ENCODE measurements around the gene TBC1D24. TPM values are rescaled to one million over a fixed set of nuclear protein-coding genes. Genes with fewer than 3 reads are reported as not detected.
A peak's percentile ranks its signal among the peaks of the same experiment; 100 is the strongest.
"Not testable (repeated sequence)": the region's sequence is repeated elsewhere in the genome, so short reads cannot be mapped to it uniquely, and the experiment has no call there.

TBC1D24 gene
- total RNA-seq, 1 donor from 2014 or later: 19.6 TPM

DNA sequence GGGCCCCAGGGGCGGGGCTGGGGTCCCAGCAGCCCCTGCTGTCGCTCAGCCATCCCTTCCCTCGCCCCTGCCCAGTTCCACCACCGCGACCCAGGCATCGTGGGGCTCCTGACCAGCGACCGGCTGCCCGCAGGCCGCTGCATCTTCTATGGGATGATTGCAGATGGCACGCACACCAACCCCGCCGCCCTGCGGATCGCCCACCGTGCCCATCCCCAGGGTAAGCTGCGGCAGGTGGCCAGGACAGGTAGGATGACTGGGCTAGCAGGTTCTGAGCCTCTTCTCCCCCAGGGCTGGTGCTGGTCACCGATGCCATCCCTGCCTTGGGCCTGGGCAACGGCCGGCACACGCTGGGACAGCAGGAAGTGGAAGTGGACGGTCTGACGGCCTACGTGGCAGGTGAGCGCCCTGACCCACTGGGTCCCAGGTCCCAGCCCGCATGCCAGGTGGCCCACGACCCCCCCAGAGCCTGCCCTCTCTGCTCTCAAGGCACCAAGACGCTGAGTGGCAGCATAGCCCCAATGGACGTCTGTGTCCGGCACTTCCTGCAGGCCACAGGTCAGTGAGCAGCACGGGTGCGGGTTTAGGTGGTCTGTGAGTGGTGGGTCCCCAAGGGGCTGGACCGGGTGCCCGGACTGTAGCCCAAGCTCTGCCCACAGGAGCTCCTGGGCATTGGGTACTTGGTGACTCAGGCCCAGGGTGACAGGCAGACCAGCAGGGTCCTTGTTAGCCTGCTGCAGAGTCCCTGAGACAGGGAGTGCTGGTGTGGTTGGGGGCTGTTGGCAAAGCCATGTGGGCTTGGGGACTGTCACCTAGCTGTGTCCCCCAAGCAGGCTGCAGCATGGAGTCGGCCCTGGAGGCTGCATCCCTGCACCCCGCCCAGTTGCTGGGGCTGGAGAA lies 53.5 kb downstream of the TBC1D24 start:
- no peak overlapping the region for H3K27ac Mint-ChIP-seq
- DNase-seq (ENCODE audit: low spot score): no peak
- H3K4me1 Mint-ChIP-seq (ENCODE audit: low read depth): peaks cover 14% of the 10 kb centered on the region
- intact Hi-C loops (cut with micrococcal nuclease): no loop called here
- H3K9me3 Mint-ChIP-seq: no peaks in the 10 kb centered on the region
- H3K27me3 Mint-ChIP-seq (ENCODE audit: insufficient read depth): no peaks in the 10 kb centered on the region
- H3K36me3 Mint-ChIP-seq (ENCODE audit: low read depth): peaks cover 14% of the 10 kb centered on the region
- H3K4me3 Mint-ChIP-seq: no peak overlapping the region

DNA sequence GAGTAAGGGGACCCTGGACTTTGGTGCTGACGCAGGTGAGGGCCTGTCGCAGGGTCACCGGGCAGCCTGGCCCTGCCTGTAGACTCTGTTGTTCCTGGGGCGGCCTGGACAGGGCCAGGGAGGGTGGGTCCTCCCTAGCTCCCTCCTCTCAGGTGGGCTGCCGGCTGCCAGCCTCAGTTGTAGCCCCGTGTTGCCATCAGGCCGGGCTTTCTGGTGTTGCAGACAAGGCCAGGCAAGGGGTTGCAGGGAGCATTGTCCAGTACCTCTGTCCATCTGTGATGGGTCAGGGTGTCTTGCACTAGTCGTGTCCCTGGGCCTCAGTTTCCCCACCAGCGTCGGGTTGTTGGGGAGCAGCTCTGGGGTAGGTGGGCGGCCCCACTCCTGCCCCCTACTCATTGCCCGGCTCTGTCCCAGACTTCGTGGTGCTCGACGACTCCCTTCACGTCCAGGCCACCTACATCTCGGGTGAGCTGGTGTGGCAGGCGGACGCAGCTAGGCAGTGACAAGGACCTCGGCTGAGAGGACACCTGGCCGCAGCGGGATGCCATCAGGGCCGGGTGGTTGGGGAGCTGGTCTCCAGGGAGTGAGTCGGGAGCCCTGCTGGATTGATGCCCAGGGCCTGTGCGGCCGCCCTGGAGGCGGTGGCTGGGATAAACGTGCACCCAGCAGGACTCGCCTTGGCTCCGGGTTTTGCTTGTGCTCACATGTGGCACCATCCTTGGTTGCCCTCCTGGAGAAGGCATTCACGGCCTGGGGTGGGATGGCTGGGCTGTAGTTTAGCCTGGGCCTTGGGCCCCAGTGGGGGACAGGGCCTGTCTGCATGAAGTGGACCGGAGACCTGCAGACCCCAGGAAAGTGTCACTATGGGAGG lies 54.4 kb downstream of the TBC1D24 start:
- DNase-seq (ENCODE audit: low spot score): no peak
- peaks cover 12% of the 10 kb centered on the region for H3K4me1 Mint-ChIP-seq (ENCODE audit: low read depth)
- intact Hi-C loops (cut with micrococcal nuclease): no loop called here
- no peaks in the 10 kb centered on the region for H3K9me3 Mint-ChIP-seq
- H3K27ac Mint-ChIP-seq: no peak overlapping the region
- peaks cover 7% of the 10 kb centered on the region for H3K36me3 Mint-ChIP-seq (ENCODE audit: low read depth)
- no peaks in the 10 kb centered on the region for H3K27me3 Mint-ChIP-seq (ENCODE audit: insufficient read depth)
- no peak overlapping the region for H3K4me3 Mint-ChIP-seq

DNA sequence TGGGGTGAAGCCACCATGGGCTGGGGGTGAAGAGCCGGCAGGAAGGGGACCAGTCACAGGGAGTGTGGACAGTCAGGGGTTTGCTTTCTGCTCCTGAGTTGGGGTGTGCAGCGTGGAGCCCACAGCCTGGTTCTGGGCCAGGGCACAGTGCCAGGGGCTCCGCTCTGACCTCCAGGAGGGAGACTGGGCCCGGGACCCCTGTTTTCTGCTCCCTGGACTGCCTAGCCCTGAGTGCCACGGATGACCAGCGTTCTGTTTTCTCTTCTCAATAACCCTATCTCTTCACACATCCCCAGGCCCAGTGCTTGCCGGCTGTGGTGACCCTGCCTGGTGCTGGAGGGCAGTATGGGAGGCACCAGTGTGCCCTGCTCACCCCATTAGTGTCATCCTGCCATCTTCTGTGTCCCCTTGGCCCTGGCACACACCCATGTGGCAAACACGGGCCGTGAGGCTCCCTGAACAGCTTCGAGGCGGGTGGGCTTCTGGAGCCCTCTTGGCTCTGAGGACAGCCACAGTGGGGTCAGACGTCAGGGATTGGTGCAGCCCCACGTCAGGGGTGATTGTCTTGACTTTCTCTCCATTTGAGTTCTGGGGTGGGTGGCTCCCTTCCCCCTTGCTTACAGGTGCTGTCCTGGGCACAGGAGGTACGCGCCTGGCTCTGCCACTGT lies 55.2 kb downstream of the TBC1D24 start:
- DNase-seq (ENCODE audit: low spot score): no peak
- Mint-ChIP-seq H3K36me3 (ENCODE audit: low read depth) (peaks cover 2% of the 10 kb centered on the region), H3K27ac (peak overlapping the region; percentile 66), H3K9me3 (no peaks in the 10 kb centered on the region), H3K4me1 (ENCODE audit: low read depth) (peaks cover 9% of the 10 kb centered on the region), H3K4me3 (no peak overlapping the region), H3K27me3 (ENCODE audit: insufficient read depth) (no peaks in the 10 kb centered on the region)
- intact Hi-C loops (cut with micrococcal nuclease): loop anchor here (5.0 to 10.0 kb wide), 3 partner anchors 263 to 875 kb away; partner anchors contain the start of genes NUBP2, RNPS1, SPSB3 and ZNF174

DNA sequence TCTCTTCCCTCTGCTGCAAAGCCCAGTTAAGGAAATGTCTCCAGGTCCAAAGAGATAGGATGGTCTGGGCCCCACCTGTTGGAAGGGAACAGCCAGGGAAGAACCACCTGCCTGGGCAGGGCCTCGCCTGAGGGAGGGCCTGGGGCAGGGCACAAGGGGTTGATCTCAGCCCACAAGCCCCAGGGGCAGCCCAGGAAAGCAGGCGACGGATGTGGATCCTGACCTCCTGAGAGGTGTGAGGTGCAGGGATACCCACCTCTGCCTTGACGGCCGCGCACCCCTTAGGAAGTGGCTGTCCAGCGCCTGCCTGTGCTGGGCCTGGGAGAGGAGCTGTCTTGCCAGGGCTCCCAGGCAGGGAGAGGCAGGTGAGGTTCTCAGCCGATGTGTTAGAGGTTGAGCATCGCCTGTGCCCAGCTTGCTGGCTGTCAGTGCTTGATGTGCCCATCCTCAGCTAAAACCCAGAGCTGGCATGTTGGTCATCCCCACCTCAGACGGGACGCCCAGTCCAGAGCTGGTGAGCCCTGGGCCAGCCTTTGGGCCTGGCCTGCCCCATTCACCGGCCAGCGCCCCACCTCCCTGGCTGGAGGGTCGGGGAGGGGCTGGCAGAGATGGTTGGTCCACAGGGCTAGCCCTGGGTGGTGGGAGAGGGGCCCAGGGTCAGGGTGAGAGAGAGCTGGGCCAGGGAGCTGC lies 55.8 kb downstream of the TBC1D24 start:
- no peaks in the 10 kb centered on the region for H3K27me3 Mint-ChIP-seq (ENCODE audit: insufficient read depth)
- intact Hi-C loops (cut with micrococcal nuclease): loop anchor here (5.0 to 10.0 kb wide), 3 partner anchors 263 to 874 kb away; partner anchors contain the start of genes NUBP2, RNPS1, SPSB3 and ZNF174
- peak overlapping the region; percentile 100 for H3K4me3 Mint-ChIP-seq
- DNase-seq (ENCODE audit: low spot score): no peak
- peaks cover 2% of the 10 kb centered on the region for H3K36me3 Mint-ChIP-seq (ENCODE audit: low read depth)
- peaks cover 9% of the 10 kb centered on the region for H3K4me1 Mint-ChIP-seq (ENCODE audit: low read depth)
- no peaks in the 10 kb centered on the region for H3K9me3 Mint-ChIP-seq
- H3K27ac Mint-ChIP-seq: peak overlapping the region; percentile 100

DNA sequence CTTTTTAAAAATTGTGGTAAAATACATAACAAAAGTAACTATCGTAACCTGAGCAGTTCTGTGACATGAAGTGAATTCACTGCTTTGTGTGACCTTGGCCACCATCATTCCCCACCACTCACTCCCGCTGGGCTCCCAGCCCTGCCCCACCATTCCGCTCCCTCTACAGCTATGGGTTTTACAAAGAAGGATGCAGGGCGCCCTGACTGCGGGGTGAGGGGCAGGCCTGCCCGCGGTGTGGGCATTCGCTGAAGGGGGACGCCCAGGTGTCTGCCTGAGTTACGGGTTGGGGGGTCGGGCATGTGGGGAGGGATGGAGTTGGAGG lies 56.4 kb downstream of the TBC1D24 start, which contains the start of gene CEMP1:
CEMP1 (minus strand) TSS at position 38 of the 325 bp plus-strand sequence. CDS start 335 bp downstream, outside the sequence.
- intact Hi-C loops (cut with micrococcal nuclease): loop anchor here (5.0 to 10.0 kb wide), 3 partner anchors 264 to 873 kb away; partner anchors contain the start of genes NUBP2, RNPS1, SPSB3 and ZNF174

DNA sequence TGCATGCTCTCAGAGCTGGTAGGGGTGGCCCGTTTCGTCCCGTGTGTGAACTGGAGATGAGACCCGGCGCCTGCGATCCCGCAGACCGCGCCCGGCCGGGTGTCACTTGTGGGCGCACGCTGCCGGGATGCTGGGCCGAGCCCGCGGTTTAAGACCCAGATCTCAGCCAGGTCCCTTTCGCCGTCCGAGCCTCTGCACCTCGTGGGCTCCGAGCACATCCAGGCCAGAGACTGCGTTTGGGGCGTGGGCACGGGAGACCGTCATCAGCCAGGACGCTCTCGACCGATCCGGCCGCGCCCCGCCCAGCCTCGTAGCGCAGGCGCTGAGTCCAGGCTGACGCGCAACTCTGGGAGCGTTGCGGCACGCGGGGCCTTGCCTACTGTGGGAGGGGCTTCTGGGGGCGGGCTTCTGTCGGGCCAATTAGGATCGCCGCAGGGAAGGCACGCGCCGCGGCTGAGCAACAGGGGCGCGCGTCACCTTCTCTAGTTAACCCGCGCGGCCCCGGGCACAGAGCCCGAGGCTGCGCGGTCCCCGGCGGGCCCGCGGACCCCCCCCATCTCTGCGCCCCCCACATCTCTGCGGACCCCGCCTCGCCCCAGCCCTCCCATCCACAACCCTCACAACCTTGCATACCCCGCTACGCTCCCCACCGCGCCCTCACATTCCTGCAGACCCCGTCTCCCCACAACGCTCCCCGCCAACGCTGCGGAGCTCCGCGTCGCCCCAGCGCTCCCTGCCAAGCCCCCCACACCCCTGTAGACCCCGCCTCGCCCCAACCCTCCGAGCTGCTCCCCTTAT lies 57.0 kb downstream of the TBC1D24 start:
- H3K9me3 Mint-ChIP-seq: no peaks in the 10 kb centered on the region

More for the DNA sequence above, 56.4 kb downstream of the TBC1D24 start, which contains the start of gene CEMP1:
- Mint-ChIP-seq H3K27ac (peak within 1 kb of the TSS; percentile 100), H3K9me3 (no peaks in the 10 kb centered on the region), H3K27me3 (ENCODE audit: insufficient read depth) (no peaks in the 10 kb centered on the region), H3K4me3 (peak within 1 kb of the TSS; percentile 100), H3K36me3 (ENCODE audit: low read depth) (peaks cover 2% of the 10 kb centered on the region), H3K4me1 (ENCODE audit: low read depth) (peaks cover 9% of the 10 kb centered on the region)
- no peak for DNase-seq (ENCODE audit: low spot score)

DNA sequence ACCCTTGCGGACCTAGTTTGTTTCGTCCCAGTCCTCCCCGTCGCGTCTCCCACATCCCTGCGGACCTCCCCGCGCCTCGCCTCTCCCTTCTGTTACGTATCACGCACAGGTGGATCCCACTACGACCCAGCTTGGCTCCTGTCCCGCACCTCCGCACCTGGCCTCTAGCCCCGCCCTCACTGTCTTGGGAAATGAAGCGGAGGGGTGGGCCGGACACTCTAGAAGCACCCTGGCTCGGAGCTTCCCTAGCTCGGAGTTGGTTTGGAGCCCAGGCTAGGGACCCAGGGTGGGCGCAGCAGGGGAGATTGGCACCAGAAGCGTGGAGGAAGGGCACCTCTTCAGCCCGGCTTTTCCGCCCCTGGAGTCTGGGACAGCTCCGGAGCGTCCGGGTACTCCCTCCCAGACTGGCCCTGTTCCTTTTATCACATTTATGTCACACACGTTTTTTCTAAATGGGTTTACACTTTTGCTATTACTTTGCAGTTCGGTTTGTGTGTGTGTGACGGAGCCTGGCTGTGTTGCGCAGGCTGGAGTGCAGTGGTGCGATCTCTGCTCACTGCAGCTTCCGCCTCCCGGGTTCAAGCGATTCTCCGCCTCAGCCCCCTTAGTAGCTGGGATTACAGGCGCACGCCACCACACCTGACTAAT lies 57.7 kb downstream of the TBC1D24 start:
- H3K36me3 Mint-ChIP-seq (ENCODE audit: low read depth): peaks cover 2% of the 10 kb centered on the region
- H3K27me3 Mint-ChIP-seq (ENCODE audit: insufficient read depth): no peaks in the 10 kb centered on the region
- intact Hi-C loops (cut with micrococcal nuclease): loop anchor here (1.0 to 10.0 kb wide), 7 partner anchors 12 to 920 kb away; partner anchors contain the start of genes AMDHD2, CCNF, CRAMP1 and IFT140
- no peaks in the 10 kb centered on the region for H3K9me3 Mint-ChIP-seq
- peaks cover 13% of the 10 kb centered on the region for H3K4me1 Mint-ChIP-seq (ENCODE audit: low read depth)
- H3K4me3 Mint-ChIP-seq: peak overlapping the region; percentile 100
- DNase-seq (ENCODE audit: low spot score): peak; percentile 54
- H3K27ac Mint-ChIP-seq: peak overlapping the region; percentile 100

More for the DNA sequence above, 57.0 kb downstream of the TBC1D24 start:
- peak; percentile 97 for DNase-seq (ENCODE audit: low spot score)
- Mint-ChIP-seq H3K27ac (peak overlapping the region; percentile 100), H3K4me1 (ENCODE audit: low read depth) (peaks cover 9% of the 10 kb centered on the region), H3K4me3 (peak overlapping the region; percentile 100), H3K27me3 (ENCODE audit: insufficient read depth) (no peaks in the 10 kb centered on the region), H3K36me3 (ENCODE audit: low read depth) (peaks cover 2% of the 10 kb centered on the region)
- intact Hi-C loops (cut with micrococcal nuclease): loop anchor here (1.0 to 10.0 kb wide), 7 partner anchors 12 to 919 kb away; partner anchors contain the start of genes AMDHD2, CCNF, CRAMP1 and IFT140

DNA sequence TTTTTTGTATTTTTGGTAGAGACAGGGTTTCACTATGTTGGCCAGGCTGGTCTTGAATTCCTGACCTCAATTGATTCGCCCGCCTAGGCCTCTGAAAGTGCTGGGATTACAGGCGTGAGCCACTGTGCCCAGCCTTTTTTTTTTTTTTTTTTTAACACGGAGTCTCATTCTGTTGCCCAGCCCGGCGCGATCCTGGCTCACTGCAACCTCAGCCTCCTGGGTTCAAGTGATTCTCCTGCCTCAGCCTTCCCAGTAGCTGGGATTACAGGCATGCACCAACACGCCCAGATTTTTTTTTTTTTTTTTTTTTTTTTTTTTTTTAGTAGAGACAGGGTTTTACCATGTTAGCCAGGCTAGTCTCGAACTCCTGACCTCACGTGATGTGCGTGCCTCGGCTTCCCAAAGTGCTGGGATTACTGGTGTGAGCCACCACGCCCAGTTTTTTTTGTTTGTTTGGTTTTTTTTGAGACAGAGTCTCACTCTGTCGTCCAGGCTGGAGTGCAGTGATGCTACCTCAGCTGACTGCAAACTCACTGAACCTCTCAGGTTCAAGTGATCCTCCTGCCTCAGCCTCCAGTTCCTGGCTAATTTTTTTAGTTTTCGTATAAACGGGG lies 58.3 kb downstream of the TBC1D24 start:
- H3K27ac Mint-ChIP-seq: peak overlapping the region; percentile 100
- H3K4me3 Mint-ChIP-seq: peak overlapping the region; percentile 100
- intact Hi-C loops (cut with micrococcal nuclease): loop anchor here (2.0 to 10.0 kb wide), 5 partner anchors 58 to 920 kb away; partner anchors contain the start of genes CRAMP1, IFT140, NUBP2 and RNPS1
- not testable (repeated sequence) for H3K27me3 Mint-ChIP-seq (ENCODE audit: insufficient read depth); DNase-seq (ENCODE audit: low spot score); H3K9me3 Mint-ChIP-seq; H3K36me3 Mint-ChIP-seq (ENCODE audit: low read depth)
- peaks cover 13% of the 10 kb centered on the region for H3K4me1 Mint-ChIP-seq (ENCODE audit: low read depth)

DNA sequence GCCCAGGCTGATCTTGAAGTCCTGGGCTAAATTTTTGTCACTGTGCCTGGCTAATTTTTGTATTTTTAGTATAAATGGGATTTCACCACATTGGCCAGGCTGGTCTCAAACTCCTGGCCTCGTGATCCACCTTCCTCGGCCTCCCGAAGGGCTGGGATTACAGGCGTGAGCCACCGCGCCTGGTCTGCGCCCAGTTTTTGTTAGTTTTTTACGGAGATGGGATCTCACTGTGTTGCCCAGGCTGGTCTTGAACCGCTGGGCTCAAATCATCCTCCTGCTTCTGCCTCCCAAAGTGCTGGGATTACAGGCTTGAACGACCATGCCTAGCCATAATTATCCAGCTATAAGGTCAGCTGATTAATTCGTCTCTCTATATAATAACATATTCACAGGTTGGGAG lies 59.0 kb downstream of the TBC1D24 start:
- H3K27me3 Mint-ChIP-seq (ENCODE audit: insufficient read depth): no peaks in the 10 kb centered on the region
- H3K36me3 Mint-ChIP-seq (ENCODE audit: low read depth): peaks cover 4% of the 10 kb centered on the region
- H3K9me3 Mint-ChIP-seq: no peaks in the 10 kb centered on the region
- peak overlapping the region; percentile 73 for H3K4me3 Mint-ChIP-seq
- no peak for DNase-seq (ENCODE audit: low spot score)
- peaks cover 18% of the 10 kb centered on the region for H3K4me1 Mint-ChIP-seq (ENCODE audit: low read depth)
- peak overlapping the region; percentile 66 for H3K27ac Mint-ChIP-seq
- intact Hi-C loops (cut with micrococcal nuclease): loop anchor here (2.0 to 10.0 kb wide), 5 partner anchors 59 to 921 kb away; partner anchors contain the start of genes CRAMP1, IFT140, NUBP2 and RNPS1

DNA sequence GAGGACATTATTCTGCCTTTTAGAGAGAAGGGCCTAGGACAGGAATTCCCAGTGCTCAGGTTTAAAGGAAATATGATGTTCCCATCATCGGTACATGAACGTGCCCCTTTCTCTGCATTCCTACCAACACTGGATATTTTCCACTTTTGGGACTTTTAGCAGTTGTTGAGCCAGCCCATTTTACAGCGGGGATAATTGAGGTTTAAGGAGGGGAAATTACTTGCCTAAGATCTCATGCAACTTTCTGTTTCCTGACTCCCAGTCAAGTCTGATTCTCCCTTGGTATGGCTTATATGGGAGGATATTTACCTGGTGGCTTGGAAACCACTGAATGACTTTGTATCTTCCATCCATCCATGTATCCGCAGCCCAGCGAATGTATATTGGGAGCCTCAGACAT lies 59.4 kb downstream of the TBC1D24 start:
- Mint-ChIP-seq H3K27ac (peak overlapping the region; percentile 66), H3K4me3 (peak overlapping the region; percentile 73), H3K4me1 (ENCODE audit: low read depth) (peaks cover 21% of the 10 kb centered on the region)
- DNase-seq (ENCODE audit: low spot score); H3K27me3 Mint-ChIP-seq (ENCODE audit: insufficient read depth); H3K9me3 Mint-ChIP-seq; H3K36me3 Mint-ChIP-seq (ENCODE audit: low read depth): not testable (repeated sequence)
- intact Hi-C loops (cut with micrococcal nuclease): loop anchor here (5.0 to 10.0 kb wide), 3 partner anchors 267 to 870 kb away; partner anchors contain the start of genes NUBP2, RNPS1, SPSB3 and ZNF174

Measured in activated T-helper 1 cell treated with anti-CD3 and anti-CD28 coated beads, Interleukin-12 subunit alpha, Interleukin-12 subunit beta, Interleukin-2, Interleukin-4 antibody, amounts not matched to agents 30 ng/mL and 10 ng/mL and 1 ng/mL, durations not matched to agents 14 hours and 24 hours and 36 hours (primary cell).